Right lobe of liver (tissue), 4 donors: ENCODE measurements around the gene MKKS.

Experiments used
- POLR2A ChIP-seq: fragments of 450-650 bp; IDR thresholded peaks from one replicate; pipeline ENCODE4 v1.6.1; 2017; ENCODE audit warnings: antibody characterized with exemption, mild to moderate bottlenecking
- TF ChIP-seq, protein P1 (sequence below), 4 donors: fragments of 200-600 bp in 3 of 4; fragments of 450-650 bp in 1 of 4; IDR thresholded peaks; one replicate each; pipeline versions ENCODE4 v1.5.1 to v1.8.0; 2016 to 2022; ENCODE audit warnings: antibody characterized with exemption in 4 of 4, mild to moderate bottlenecking in 2 of 4
- donor health status: DM: no; HTN: no; CAD: no.
- donor health status: DM: no; HTN: no; CAD: no.
- donor health status: DM: no; HTN: yes; CAD: no.

DNA sequence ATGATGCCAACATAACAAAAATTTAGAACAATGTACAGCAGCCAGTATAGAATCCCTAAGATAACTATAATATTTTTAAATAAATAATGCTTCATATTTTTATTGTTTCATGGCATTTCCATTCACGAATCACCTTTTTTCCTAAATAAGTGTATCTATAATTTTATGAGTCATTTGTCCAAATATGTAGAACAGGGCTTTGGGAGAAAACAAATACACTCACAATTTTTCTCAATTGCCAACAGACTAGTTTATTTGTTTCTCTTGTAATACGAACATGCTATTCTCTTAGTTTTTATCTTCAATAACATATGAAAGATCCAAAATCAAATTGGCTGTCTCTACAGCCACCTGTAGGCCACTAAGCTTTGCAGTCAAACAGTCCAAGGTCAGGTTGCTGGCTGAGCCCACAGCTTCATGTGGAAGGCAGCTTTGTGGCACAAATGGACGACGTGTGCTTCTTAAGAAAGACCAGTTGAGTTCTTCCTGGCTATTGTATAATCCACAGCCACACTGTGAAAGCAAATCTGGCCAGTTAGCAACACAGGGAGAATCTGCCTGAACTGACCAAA, 29.0 kb downstream of the MKKS start:
- TF ChIP-seq, protein P1, sequence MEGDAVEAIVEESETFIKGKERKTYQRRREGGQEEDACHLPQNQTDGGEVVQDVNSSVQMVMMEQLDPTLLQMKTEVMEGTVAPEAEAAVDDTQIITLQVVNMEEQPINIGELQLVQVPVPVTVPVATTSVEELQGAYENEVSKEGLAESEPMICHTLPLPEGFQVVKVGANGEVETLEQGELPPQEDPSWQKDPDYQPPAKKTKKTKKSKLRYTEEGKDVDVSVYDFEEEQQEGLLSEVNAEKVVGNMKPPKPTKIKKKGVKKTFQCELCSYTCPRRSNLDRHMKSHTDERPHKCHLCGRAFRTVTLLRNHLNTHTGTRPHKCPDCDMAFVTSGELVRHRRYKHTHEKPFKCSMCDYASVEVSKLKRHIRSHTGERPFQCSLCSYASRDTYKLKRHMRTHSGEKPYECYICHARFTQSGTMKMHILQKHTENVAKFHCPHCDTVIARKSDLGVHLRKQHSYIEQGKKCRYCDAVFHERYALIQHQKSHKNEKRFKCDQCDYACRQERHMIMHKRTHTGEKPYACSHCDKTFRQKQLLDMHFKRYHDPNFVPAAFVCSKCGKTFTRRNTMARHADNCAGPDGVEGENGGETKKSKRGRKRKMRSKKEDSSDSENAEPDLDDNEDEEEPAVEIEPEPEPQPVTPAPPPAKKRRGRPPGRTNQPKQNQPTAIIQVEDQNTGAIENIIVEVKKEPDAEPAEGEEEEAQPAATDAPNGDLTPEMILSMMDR (IDR thresholded peaks at IDR 0.05): peak; percentile 6 to 37 (median 22)
- no peak for TF ChIP-seq POLR2A
